GM10266 (cell line): ENCODE measurements around the gene SMIM20.

Source experiments
- DNase-seq: peaks from one replicate; pipeline ENCODE4 v3.0.0; 2012; ENCODE audit errors: extremely low spot score
- CTCF ChIP-seq: IDR thresholded peaks from 2 replicates; pipeline ENCODE4 v1.5.1; 2012; ENCODE audit warnings: mild to moderate bottlenecking, low read depth; ENCODE audit not compliant: control insufficient read depth, insufficient read depth; ENCODE audit errors: missing control alignments

The SMIM20 gene

GRCh38 chr4:25949994-25950393 lies 36.0 kb downstream of the SMIM20 start:
- DNase-seq: no peak
- no peak for TF ChIP-seq CTCF

- TF ChIP-seq CTCF: no peak
- no peak for DNase-seq
These were observed 36.7 kb downstream of the SMIM20 start for GRCh38 chr4:25950461-25951389.

- TF ChIP-seq CTCF: no peak
- DNase-seq: no peak
These were observed 37.5 kb downstream of the SMIM20 start for GRCh38 chr4:25951390-25951952.

- no peak for TF ChIP-seq CTCF
- no peak for DNase-seq
These were observed 39.7 kb downstream of the SMIM20 start for GRCh38 chr4:25953740-25954139.

- TF ChIP-seq CTCF: no peak
- no peak for DNase-seq
These were observed 40.4 kb downstream of the SMIM20 start for GRCh38 chr4:25954293-25954904.

GRCh38 chr4:25955705-25956104 lies 41.7 kb downstream of the SMIM20 start:
- DNase-seq: no peak
- TF ChIP-seq CTCF: no peak

- DNase-seq: no peak
- TF ChIP-seq CTCF: no peak
These were observed 42.2 kb downstream of the SMIM20 start for GRCh38 chr4:25956260-25956659.
